CD4-positive, alpha-beta T cell (primary cell): ENCODE results near the gene RNF121. TPM values are rescaled to one million over a fixed set of nuclear protein-coding genes. Genes with fewer than 3 reads are reported as not detected.

ENCODE experiments used
- ATAC-seq: fragments of 200-7000 bp; cut with Tn5 transposase; one replicate; pipeline ENCODE4 v1.10.0; 2022; ENCODE audit warnings: mild to moderate bottlenecking; ENCODE audit not compliant: poor library complexity
- CTCF ChIA-PET: fragments of 350-600 bp; sonication (Branson Sonifier 250); formaldehyde crosslinking; loops from one replicate; lab custom pipeline; 2021; ENCODE audit warnings: antibody characterized with exemption, inconsistent platforms; lab: Charles Lee
- POLR2A ChIA-PET: fragments of 350-600 bp; sonication (Branson Sonifier 250); formaldehyde crosslinking; loops from one replicate; lab custom pipeline; 2021; ENCODE audit warnings: antibody characterized with exemption, inconsistent platforms; lab: Charles Lee
- DNase-seq, 14 experiments: peaks; one replicate each; pipeline ENCODE4 v3.0.0-alpha.2; 2013 to 2020; ENCODE audit warnings: mixed read lengths in 2 of 14
- H3K27ac ChIP-seq, 2 donors: one replicate each; pipeline versions ENCODE4 v1.5.1 to v1.7.0; 2013; ENCODE audit warnings: low read length in 2 of 2, low read depth in 1 of 2, mild to moderate bottlenecking in 1 of 2
- H3K27me3 ChIP-seq, 2 experiments: 1 replicate in 1 of 2; 2 replicates in 1 of 2; pipeline versions ENCODE4 v1.6.1 to v1.7.0; 2013; ENCODE audit warnings: low read length in 2 of 2, control low read depth in 1 of 2, mild to moderate bottlenecking in 1 of 2, moderate library complexity in 1 of 2; ENCODE audit not compliant: insufficient read depth in 2 of 2, control insufficient read depth in 1 of 2
- H3K36me3 ChIP-seq: one replicate; pipeline ENCODE4 v1.6.1; 2013; ENCODE audit warnings: low read length, control low read depth; ENCODE audit not compliant: insufficient read depth
- H3K4me1 ChIP-seq: one replicate; pipeline ENCODE4 v1.6.1; 2013; ENCODE audit warnings: low read length, control low read depth; ENCODE audit not compliant: insufficient read depth
- H3K4me3 ChIP-seq: one replicate; pipeline ENCODE4 v1.5.1; 2013; ENCODE audit warnings: mild to moderate bottlenecking, low read length, moderate library complexity
- H3K9me3 ChIP-seq, 2 experiments: 1 replicate in 1 of 2; 2 replicates in 1 of 2; pipeline versions ENCODE4 v1.6.1 to v1.7.0; 2013; ENCODE audit warnings: low read length in 2 of 2, mild to moderate bottlenecking in 2 of 2, control low read depth in 1 of 2, moderate library complexity in 1 of 2; ENCODE audit not compliant: control insufficient read depth in 1 of 2, insufficient read depth in 1 of 2
- H3K27ac Mint-ChIP-seq: one replicate; pipeline ENCODE4 v1.8.0; 2020; ENCODE audit warnings: mixed read lengths
- H3K27me3 Mint-ChIP-seq: one replicate; pipeline ENCODE4 v1.8.0; 2021; ENCODE audit warnings: mixed read lengths
- H3K36me3 Mint-ChIP-seq: one replicate; pipeline ENCODE4 v1.8.0; 2021; ENCODE audit warnings: low read depth, mixed read lengths
- H3K4me1 Mint-ChIP-seq: one replicate; pipeline ENCODE4 v1.8.0; 2021; ENCODE audit warnings: low read depth, mixed read lengths
- H3K4me3 Mint-ChIP-seq: one replicate; pipeline ENCODE4 v1.8.0; 2020; ENCODE audit warnings: mild to moderate bottlenecking, mixed read lengths
- H3K9me3 Mint-ChIP-seq: one replicate; pipeline ENCODE4 v1.8.0; 2020; ENCODE audit warnings: mixed read lengths
- intact Hi-C, 2 experiments: fragments of 100-400 bp; cut with DNase I in 1 of 2; cut with micrococcal nuclease in 1 of 2; formaldehyde crosslinking; loops; one replicate each; pipeline versions ENCODE4 v1.15.1 to v1.9.0; 2023 to 2025; cut with DNase I, micrococcal nuclease
- total RNA-seq, 174 experiments: library from RNA in 2 of 174; stranded (reverse) in 2 of 174; gene quantifications; one replicate each; pipeline ENCODE4 v1.2.3 and lab custom pipeline; 2021 to 2026
- TF ChIP-seq, protein P1 (sequence below): fragments of 200-600 bp; IDR thresholded peaks from one replicate; pipeline ENCODE4 v1.8.0; 2022; ENCODE audit warnings: antibody characterized with exemption, mild to moderate bottlenecking

The RNF121 gene
- total RNA-seq, 2 experiments from 2014 or later = 10.1 to 10.4 TPM

DNA sequence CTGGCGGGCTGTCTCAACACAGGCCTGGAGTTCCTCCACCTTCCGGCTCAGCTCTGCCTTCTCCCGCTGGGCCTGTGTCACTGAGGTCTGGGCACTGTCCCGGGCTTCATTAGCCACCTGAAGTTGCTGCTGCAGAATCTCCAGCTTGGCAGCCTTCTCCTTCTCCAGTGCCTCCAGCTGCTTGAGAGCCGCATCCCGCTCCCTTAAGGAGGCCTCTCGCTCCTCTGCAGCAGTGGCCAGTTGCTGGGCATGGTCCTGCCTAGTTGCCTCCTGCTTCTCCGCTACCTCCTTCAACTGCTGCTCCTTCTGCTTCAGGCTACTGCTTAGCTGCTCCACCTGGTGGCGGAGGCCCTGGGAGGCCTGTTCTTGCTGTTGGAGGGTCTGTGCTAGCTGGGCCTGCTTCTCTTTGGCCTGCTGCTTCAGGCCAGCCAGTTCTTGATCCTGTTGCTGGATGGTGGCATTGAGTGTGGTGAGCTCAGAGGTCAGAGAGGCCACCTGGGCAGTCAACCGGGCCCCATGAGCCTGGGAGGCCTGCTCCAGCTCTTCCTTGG lies 86.7 kb downstream of the RNF121 start:
- POLR2A ChIA-PET = interaction anchor here (1.8 kb wide), 1 partner anchor 24 kb away, joined by 9 read pairs; no protein-coding TSS in a partner anchor

DNA sequence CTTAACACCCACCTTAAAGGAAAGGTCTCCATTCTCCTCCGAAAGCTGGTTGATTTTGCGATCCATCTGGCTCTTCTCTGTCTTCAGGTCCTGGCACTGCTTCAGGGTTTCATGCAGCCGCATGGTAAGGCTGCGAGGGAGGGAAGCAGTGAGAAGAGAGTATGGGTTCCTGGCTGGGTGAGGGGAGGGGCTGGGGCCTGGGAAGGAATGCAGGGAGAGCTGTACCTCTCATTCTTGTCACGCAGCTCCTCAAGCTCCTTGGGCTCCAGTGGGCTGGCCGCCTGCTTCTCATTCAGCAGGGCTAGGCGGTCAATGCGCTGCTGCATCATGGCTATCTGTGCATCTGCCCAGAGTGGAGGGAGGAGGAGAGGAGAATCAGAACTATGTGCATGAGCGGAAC lies 89.3 kb downstream of the RNF121 start:
- Mint-ChIP-seq H3K36me3 (peaks cover 98% of the 10 kb centered on the region), H3K4me1 (peaks cover 6% of the 10 kb centered on the region), H3K4me3 (no peak overlapping the region), H3K27ac (peak overlapping the region; percentile 30), H3K27me3 (no peaks in the 10 kb centered on the region), H3K9me3 (no peaks in the 10 kb centered on the region)
- intact Hi-C loops = no loop called here
- Histone ChIP-seq H3K36me3 (peaks cover 100% of the 10 kb centered on the region), H3K9me3 (no peaks in the 10 kb centered on the region), H3K27ac (no peak overlapping the region), H3K4me1 (no peaks in the 10 kb centered on the region), H3K4me3 (no peak overlapping the region), H3K27me3 (no peaks in the 10 kb centered on the region)
- TF ChIP-seq, protein P1, sequence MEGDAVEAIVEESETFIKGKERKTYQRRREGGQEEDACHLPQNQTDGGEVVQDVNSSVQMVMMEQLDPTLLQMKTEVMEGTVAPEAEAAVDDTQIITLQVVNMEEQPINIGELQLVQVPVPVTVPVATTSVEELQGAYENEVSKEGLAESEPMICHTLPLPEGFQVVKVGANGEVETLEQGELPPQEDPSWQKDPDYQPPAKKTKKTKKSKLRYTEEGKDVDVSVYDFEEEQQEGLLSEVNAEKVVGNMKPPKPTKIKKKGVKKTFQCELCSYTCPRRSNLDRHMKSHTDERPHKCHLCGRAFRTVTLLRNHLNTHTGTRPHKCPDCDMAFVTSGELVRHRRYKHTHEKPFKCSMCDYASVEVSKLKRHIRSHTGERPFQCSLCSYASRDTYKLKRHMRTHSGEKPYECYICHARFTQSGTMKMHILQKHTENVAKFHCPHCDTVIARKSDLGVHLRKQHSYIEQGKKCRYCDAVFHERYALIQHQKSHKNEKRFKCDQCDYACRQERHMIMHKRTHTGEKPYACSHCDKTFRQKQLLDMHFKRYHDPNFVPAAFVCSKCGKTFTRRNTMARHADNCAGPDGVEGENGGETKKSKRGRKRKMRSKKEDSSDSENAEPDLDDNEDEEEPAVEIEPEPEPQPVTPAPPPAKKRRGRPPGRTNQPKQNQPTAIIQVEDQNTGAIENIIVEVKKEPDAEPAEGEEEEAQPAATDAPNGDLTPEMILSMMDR = no peak
- POLR2A ChIA-PET = no interaction called here
- DNase-seq (no peak), ATAC-seq (no peak)
- CTCF ChIA-PET = interaction anchor here (0.8 kb wide), 1 partner anchor 73 kb away, joined by 3 read pairs; no protein-coding TSS in a partner anchor

More for the DNA sequence above, 86.7 kb downstream of the RNF121 start:
- H3K27ac Mint-ChIP-seq = peak overlapping the region; percentile 17
- TF ChIP-seq, protein P1 = no peak
- no peak for DNase-seq
- peaks cover 6% of the 10 kb centered on the region for H3K4me1 Mint-ChIP-seq
- Histone ChIP-seq H3K9me3 (no peaks in the 10 kb centered on the region), H3K27ac (no peak overlapping the region), H3K27me3 (no peaks in the 10 kb centered on the region), H3K4me3 (no peak overlapping the region), H3K4me1 (peaks cover 7% of the 10 kb centered on the region), H3K36me3 (peaks cover 100% of the 10 kb centered on the region)
- peaks cover 97% of the 10 kb centered on the region for H3K36me3 Mint-ChIP-seq
- no peak overlapping the region for H3K4me3 Mint-ChIP-seq
- no peaks in the 10 kb centered on the region for H3K27me3 Mint-ChIP-seq
- intact Hi-C loops = no loop called here
- CTCF ChIA-PET = no interaction called here
- H3K9me3 Mint-ChIP-seq = no peaks in the 10 kb centered on the region
- no peak for ATAC-seq

DNA sequence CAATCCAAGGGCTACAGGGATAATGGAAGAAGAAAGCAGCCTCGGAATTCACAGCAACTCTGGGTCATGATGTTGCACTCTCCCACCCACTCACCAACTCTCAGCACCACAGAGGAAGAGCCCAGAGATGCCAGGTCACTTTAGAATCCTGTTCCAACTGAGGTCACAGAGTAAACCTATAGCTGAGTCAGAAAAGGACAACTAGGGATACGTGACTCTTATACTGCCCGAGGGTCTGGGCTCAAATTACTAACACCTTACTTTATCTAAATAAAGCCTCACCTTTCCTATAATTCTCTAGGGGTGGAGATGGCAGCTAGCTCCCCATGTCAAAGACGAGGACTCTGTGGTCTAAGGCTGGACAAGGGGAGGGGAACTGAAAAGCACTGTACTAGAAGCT lies 94.5 kb downstream of the RNF121 start:
- H3K27me3 ChIP-seq = no peaks in the 10 kb centered on the region
- peaks cover 13% of the 10 kb centered on the region for H3K4me1 ChIP-seq
- no peaks in the 10 kb centered on the region for H3K9me3 Mint-ChIP-seq
- H3K27ac Mint-ChIP-seq = peak overlapping the region; percentile 81
- intact Hi-C loops = no loop called here
- no peaks in the 10 kb centered on the region for H3K27me3 Mint-ChIP-seq
- CTCF ChIA-PET = interaction anchor here (3.6 kb wide), 1 partner anchor 68 kb away, joined by 13 read pairs; no protein-coding TSS in a partner anchor
- DNase-seq (no peak), ATAC-seq (no peak)
- H3K4me3 ChIP-seq = no peak overlapping the region
- POLR2A ChIA-PET = interaction anchor here (1.6 kb wide), 1 partner anchor 95 kb away, joined by 5 read pairs; the partner anchor contains the start of genes RNF121 and XNDC1N
- H3K4me3 Mint-ChIP-seq = no peak overlapping the region
- H3K27ac ChIP-seq = no peak overlapping the region
- TF ChIP-seq, protein P1 = no peak
- no peaks in the 10 kb centered on the region for H3K9me3 ChIP-seq
- peaks cover 97% of the 10 kb centered on the region for H3K36me3 Mint-ChIP-seq
- peaks cover 95% of the 10 kb centered on the region for H3K36me3 ChIP-seq
- peaks cover 34% of the 10 kb centered on the region for H3K4me1 Mint-ChIP-seq
